NCI-H2081 treated with DMSO at 0.1 percent for 48 hours (cell line): Measurements from ENCODE around the gene NOD2.

Source experiments
- DNase-seq: peaks from one replicate; lab custom pipeline; 2025; lab: John Stamatoyannopoulos, UW

Gene NOD2

GRCh38 chr16:50717494-50717893, 24.1 kb downstream of the NOD2 start:
- DNase-seq = no peak

GRCh38 chr16:50718061-50718760, 24.8 kb downstream of the NOD2 start:
- DNase-seq = no peak

GRCh38 chr16:50718761-50719400, 25.5 kb downstream of the NOD2 start:
- no peak for DNase-seq

- no peak for DNase-seq
Measured at GRCh38 chr16:50719401-50720337, 26.3 kb downstream of the NOD2 start.

GRCh38 chr16:50721549-50722404, 28.4 kb downstream of the NOD2 start:
- DNase-seq = no peak

GRCh38 chr16:50722405-50722737, 29.0 kb downstream of the NOD2 start:
- DNase-seq = no peak

- DNase-seq = no peak
Measured at GRCh38 chr16:50722960-50723359, 29.6 kb downstream of the NOD2 start.

- no peak for DNase-seq
Measured at GRCh38 chr16:50724306-50724705, 30.9 kb downstream of the NOD2 start.

- no peak for DNase-seq
Measured at GRCh38 chr16:50731130-50731988, 38.0 kb downstream of the NOD2 start.

GRCh38 chr16:50731989-50732832, 38.8 kb downstream of the NOD2 start:
- no peak for DNase-seq

- no peak for DNase-seq
Measured at GRCh38 chr16:50733468-50733867, 40.1 kb downstream of the NOD2 start.

- DNase-seq = no peak
Measured at GRCh38 chr16:50735629-50736122, 42.3 kb downstream of the NOD2 start.

- DNase-seq = no peak
Measured at GRCh38 chr16:50736448-50736847, 43.0 kb downstream of the NOD2 start.

- DNase-seq = no peak
Measured at GRCh38 chr16:50737420-50737959, 44.1 kb downstream of the NOD2 start.

GRCh38 chr16:50739031-50739430, 45.6 kb downstream of the NOD2 start:
- no peak for DNase-seq

GRCh38 chr16:50740736-50741135, 47.3 kb downstream of the NOD2 start:
- no peak for DNase-seq

- DNase-seq = no peak
Measured at GRCh38 chr16:50741225-50741780, 47.9 kb downstream of the NOD2 start.

GRCh38 chr16:50741781-50742575, 48.6 kb downstream of the NOD2 start, which contains the start of gene CYLD:
TSS of gene CYLD (plus strand) at chr16:50742086. CDS start at chr16:50749699, 7,613 bp downstream.
- DNase-seq = peak; percentile 88
